Body of pancreas (tissue), 4 donors: Measurements from ENCODE around the gene CMSS1.

Experiments used
- POLR2A ChIP-seq, 3 donors: fragments of 450-650 bp; IDR thresholded peaks; one replicate each; pipeline ENCODE4 v1.6.1; 2016; ENCODE audit warnings: antibody characterized with exemption in 3 of 3, mild to moderate bottlenecking in 2 of 3
- TF ChIP-seq, protein P1 (sequence below), 7 experiments: fragments of 450-650 bp in 4 of 7; fragments of 200-600 bp in 3 of 7; sonication (generic) in 3 of 7; IDR thresholded peaks; one replicate each; pipeline ENCODE4 v1.5.1; 2016 to 2019; ENCODE audit warnings: antibody characterized with exemption in 7 of 7

GRCh38 chr3:100080573-100080972 is 262.9 kb downstream of the CMSS1 start:
- TF ChIP-seq, protein P1, sequence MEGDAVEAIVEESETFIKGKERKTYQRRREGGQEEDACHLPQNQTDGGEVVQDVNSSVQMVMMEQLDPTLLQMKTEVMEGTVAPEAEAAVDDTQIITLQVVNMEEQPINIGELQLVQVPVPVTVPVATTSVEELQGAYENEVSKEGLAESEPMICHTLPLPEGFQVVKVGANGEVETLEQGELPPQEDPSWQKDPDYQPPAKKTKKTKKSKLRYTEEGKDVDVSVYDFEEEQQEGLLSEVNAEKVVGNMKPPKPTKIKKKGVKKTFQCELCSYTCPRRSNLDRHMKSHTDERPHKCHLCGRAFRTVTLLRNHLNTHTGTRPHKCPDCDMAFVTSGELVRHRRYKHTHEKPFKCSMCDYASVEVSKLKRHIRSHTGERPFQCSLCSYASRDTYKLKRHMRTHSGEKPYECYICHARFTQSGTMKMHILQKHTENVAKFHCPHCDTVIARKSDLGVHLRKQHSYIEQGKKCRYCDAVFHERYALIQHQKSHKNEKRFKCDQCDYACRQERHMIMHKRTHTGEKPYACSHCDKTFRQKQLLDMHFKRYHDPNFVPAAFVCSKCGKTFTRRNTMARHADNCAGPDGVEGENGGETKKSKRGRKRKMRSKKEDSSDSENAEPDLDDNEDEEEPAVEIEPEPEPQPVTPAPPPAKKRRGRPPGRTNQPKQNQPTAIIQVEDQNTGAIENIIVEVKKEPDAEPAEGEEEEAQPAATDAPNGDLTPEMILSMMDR (IDR thresholded peaks at IDR 0.05): no peak
- no peak for TF ChIP-seq POLR2A (IDR thresholded peaks at IDR 0.05)
